ENCODE measurements around the gene CACNG5. TPM values are rescaled to one million over a fixed set of nuclear protein-coding genes. Genes with fewer than 3 reads are reported as not detected.

CACNG5 gene
- total RNA-seq, 1 experiment from 2014 or later = 0.21 TPM

GRCh38 chr17:66932311-66932710 is 97.4 kb downstream of the CACNG5 start:
- DNase-seq (ENCODE audit: low read depth, low spot score) (no peak), ATAC-seq (no peak)
- no peak overlapping the region for H3K27ac ChIP-seq (ENCODE audit: low read length)
- H3K4me3 ChIP-seq (ENCODE audit: low read depth in 2 of 2, low read length in 2 of 2) = no peak overlapping the region
- intact Hi-C loops (cut with micrococcal nuclease; ENCODE audit: unreplicated experiment) = no loop called here
- ChIA-PET POLR2A (no interaction called here), CTCF (no interaction called here)
- H3K36me3 ChIP-seq (ENCODE audit: control insufficient read depth, insufficient read depth, low read length) = no peaks in the 10 kb centered on the region
- no peaks in the 10 kb centered on the region for H3K4me1 ChIP-seq (ENCODE audit: control insufficient read depth, insufficient read depth, low read length)
- no peaks in the 10 kb centered on the region for H3K27me3 ChIP-seq (ENCODE audit: control insufficient read depth, insufficient read depth, low read length)
- BruUV-seq (replicated peaks) = no TSS peak
- H3K9me3 ChIP-seq (ENCODE audit: control insufficient read depth, insufficient read depth, low read depth, low read length) = no peaks in the 10 kb centered on the region
- in situ Hi-C loops (cut with HindIII; ENCODE audit: low pct_unique_long_range_greater_than_20kb, low sequenced_read_pairs) = no loop called here
- TF ChIP-seq, protein P1, sequence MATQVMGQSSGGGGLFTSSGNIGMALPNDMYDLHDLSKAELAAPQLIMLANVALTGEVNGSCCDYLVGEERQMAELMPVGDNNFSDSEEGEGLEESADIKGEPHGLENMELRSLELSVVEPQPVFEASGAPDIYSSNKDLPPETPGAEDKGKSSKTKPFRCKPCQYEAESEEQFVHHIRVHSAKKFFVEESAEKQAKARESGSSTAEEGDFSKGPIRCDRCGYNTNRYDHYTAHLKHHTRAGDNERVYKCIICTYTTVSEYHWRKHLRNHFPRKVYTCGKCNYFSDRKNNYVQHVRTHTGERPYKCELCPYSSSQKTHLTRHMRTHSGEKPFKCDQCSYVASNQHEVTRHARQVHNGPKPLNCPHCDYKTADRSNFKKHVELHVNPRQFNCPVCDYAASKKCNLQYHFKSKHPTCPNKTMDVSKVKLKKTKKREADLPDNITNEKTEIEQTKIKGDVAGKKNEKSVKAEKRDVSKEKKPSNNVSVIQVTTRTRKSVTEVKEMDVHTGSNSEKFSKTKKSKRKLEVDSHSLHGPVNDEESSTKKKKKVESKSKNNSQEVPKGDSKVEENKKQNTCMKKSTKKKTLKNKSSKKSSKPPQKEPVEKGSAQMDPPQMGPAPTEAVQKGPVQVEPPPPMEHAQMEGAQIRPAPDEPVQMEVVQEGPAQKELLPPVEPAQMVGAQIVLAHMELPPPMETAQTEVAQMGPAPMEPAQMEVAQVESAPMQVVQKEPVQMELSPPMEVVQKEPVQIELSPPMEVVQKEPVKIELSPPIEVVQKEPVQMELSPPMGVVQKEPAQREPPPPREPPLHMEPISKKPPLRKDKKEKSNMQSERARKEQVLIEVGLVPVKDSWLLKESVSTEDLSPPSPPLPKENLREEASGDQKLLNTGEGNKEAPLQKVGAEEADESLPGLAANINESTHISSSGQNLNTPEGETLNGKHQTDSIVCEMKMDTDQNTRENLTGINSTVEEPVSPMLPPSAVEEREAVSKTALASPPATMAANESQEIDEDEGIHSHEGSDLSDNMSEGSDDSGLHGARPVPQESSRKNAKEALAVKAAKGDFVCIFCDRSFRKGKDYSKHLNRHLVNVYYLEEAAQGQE (IDR thresholded peaks at IDR 0.05; ENCODE audit: insufficient read depth in 1 of 2, low read depth in 2 of 2, low read length in 1 of 2) = no peak
- TF ChIP-seq TCF7L2 (IDR thresholded peaks at IDR 0.05; ENCODE audit: low read depth, low read length) = no peak
- TF ChIP-seq SIN3A (IDR thresholded peaks at IDR 0.05; ENCODE audit: borderline replicate concordance, insufficient read depth, low read depth, low read length) = no peak

GRCh38 chr17:66934040-66934439 is 99.1 kb downstream of the CACNG5 start:
- ATAC-seq = no peak
- Histone ChIP-seq H3K4me1 (ENCODE audit: control insufficient read depth, insufficient read depth, low read length) (no peaks in the 10 kb centered on the region), H3K9me3 (ENCODE audit: control insufficient read depth, insufficient read depth, low read depth, low read length) (no peaks in the 10 kb centered on the region), H3K36me3 (ENCODE audit: control insufficient read depth, insufficient read depth, low read length) (no peaks in the 10 kb centered on the region), H3K4me3 (ENCODE audit: low read depth in 2 of 2, low read length in 2 of 2) (no peak overlapping the region), H3K27me3 (ENCODE audit: control insufficient read depth, insufficient read depth, low read length) (no peaks in the 10 kb centered on the region), H3K27ac (ENCODE audit: low read length) (no peak overlapping the region)
- DNase-seq (ENCODE audit: low read depth, low spot score) = no peak
- TF ChIP-seq, protein P1 (IDR thresholded peaks at IDR 0.05; ENCODE audit: insufficient read depth in 1 of 2, low read depth in 2 of 2, low read length in 1 of 2) = no peak
- no peak for TF ChIP-seq TCF7L2 (IDR thresholded peaks at IDR 0.05; ENCODE audit: low read depth, low read length)
- no peak for TF ChIP-seq CTCF (IDR thresholded peaks at IDR 0.05)
- no peak for TF ChIP-seq SIN3A (IDR thresholded peaks at IDR 0.05; ENCODE audit: borderline replicate concordance, insufficient read depth, low read depth, low read length)
- no peak for TF ChIP-seq POLR2AphosphoS5 (IDR thresholded peaks at IDR 0.05; ENCODE audit: low read depth, low read length)
- POLR2A ChIA-PET = interaction anchor here (1.2 kb wide), 1 partner anchor 9 kb away, joined by 3 read pairs; no protein-coding TSS in a partner anchor
- BruUV-seq (replicated peaks) = no TSS peak
- CTCF ChIA-PET = interaction anchor here (0.6 kb wide), 1 partner anchor 602 kb away, joined by 11 read pairs; no protein-coding TSS in a partner anchor
- intact Hi-C loops (cut with micrococcal nuclease; ENCODE audit: unreplicated experiment) (no loop called here), in situ Hi-C loops (cut with HindIII; ENCODE audit: low pct_unique_long_range_greater_than_20kb, low sequenced_read_pairs) (no loop called here)

Small RNA genes within 50 kb of the gene (microRNA-seq; reads per million reads assigned to microRNA genes)
- gene MIR634 (ENCODE audit: unreplicated experiment) = not detected

Other genes starting within 250 kb of the CACNG5 start
- 40.3 TPM for gene CACNG4, start 129.6 kb downstream of the CACNG5 start, total RNA-seq (2021; ENCODE audit: unreplicated experiment)
- gene CACNG1, start 209.4 kb downstream of the CACNG5 start, total RNA-seq (2021; ENCODE audit: unreplicated experiment) = 0.13 TPM

Measured in Panc1 (cell line).